GM21423 (cell line): ENCODE results near the gene ZFAND3.
"Not testable (repeated sequence)": the region's sequence is repeated elsewhere in the genome, so short reads cannot be mapped to it uniquely, and the experiment has no call there.

Source experiments
- ATAC-seq: cut with Tn5 transposase; IDR thresholded peaks from one replicate; pipeline ENCODE4 v1.9.1; 2021; ENCODE audit warnings: mild to moderate bottlenecking, moderate library complexity; ENCODE audit not compliant: unreplicated experiment

ZFAND3 gene

GRCh38 chr6:37930288-37930971 is 110.9 kb downstream of the ZFAND3 start:
- ATAC-seq, result no peak

GRCh38 chr6:37931066-37931465 is 111.5 kb downstream of the ZFAND3 start:
- no peak for ATAC-seq

- no peak for ATAC-seq
Observed at GRCh38 chr6:37934276-37934675, 114.7 kb downstream of the ZFAND3 start.

- no peak for ATAC-seq
Observed at GRCh38 chr6:37936150-37936549, 116.6 kb downstream of the ZFAND3 start.

GRCh38 chr6:37936906-37937305 is 117.4 kb downstream of the ZFAND3 start:
- ATAC-seq, result no peak

- no peak for ATAC-seq
Observed at GRCh38 chr6:37938909-37939308, 119.4 kb downstream of the ZFAND3 start.

GRCh38 chr6:37940074-37940847 is 120.7 kb downstream of the ZFAND3 start:
- ATAC-seq, result no peak

GRCh38 chr6:37941871-37942270 is 122.3 kb downstream of the ZFAND3 start:
- ATAC-seq, result no peak

GRCh38 chr6:37942606-37943376 is 123.3 kb downstream of the ZFAND3 start:
- peak; percentile 47 for ATAC-seq

GRCh38 chr6:37943436-37944058 is 124.0 kb downstream of the ZFAND3 start:
- no peak for ATAC-seq

GRCh38 chr6:37946057-37946456 is 126.5 kb downstream of the ZFAND3 start:
- no peak for ATAC-seq

- no peak for ATAC-seq
Observed at GRCh38 chr6:37947468-37947867, 127.9 kb downstream of the ZFAND3 start.

GRCh38 chr6:37948584-37948983 is 129.1 kb downstream of the ZFAND3 start:
- not testable (repeated sequence) for ATAC-seq

GRCh38 chr6:37952027-37952426 is 132.5 kb downstream of the ZFAND3 start:
- ATAC-seq, result no peak

- ATAC-seq, result no peak
Observed at GRCh38 chr6:37954791-37955190, 135.3 kb downstream of the ZFAND3 start.

- no peak for ATAC-seq
Observed at GRCh38 chr6:37956711-37957275, 137.3 kb downstream of the ZFAND3 start.

GRCh38 chr6:37959061-37959460 is 139.5 kb downstream of the ZFAND3 start:
- ATAC-seq, result no peak

GRCh38 chr6:37960139-37960935 is 140.8 kb downstream of the ZFAND3 start:
- ATAC-seq, result no peak

GRCh38 chr6:37962481-37963080 is 143.1 kb downstream of the ZFAND3 start:
- ATAC-seq, result not testable (repeated sequence)
